OCI-LY7 (cell line): ENCODE measurements around the gene CST3. TPM values are rescaled to one million over a fixed set of nuclear protein-coding genes. Genes with fewer than 3 reads are reported as not detected.

Experiments used
- BruUV-seq: library from RNA; stranded (reverse); fragments of 400-500 nt; replicated peaks from 2 replicates; lab custom pipeline; 2021; lab: Mats Ljungman, UMichigan
- CTCF ChIA-PET: fragments of 300-600 bp; sonication (Branson Sonifier 250); formaldehyde crosslinking; loops from one replicate; lab custom pipeline; 2022; ENCODE audit warnings: antibody characterized with exemption; ENCODE audit not compliant: unreplicated experiment; lab: Charles Lee
- POLR2A ChIA-PET: fragments of 300-600 bp; sonication (Branson Sonifier 250); formaldehyde crosslinking; loops from one replicate; lab custom pipeline; 2022; ENCODE audit warnings: antibody characterized with exemption; lab: Charles Lee
- DNase-seq: peaks from one replicate; pipeline ENCODE4 v3.0.0-alpha.2; 2015; ENCODE audit warnings: low spot score
- H2AFZ ChIP-seq: fragments of 200-600 bp; sonication (generic), shearing (Covaris generic); 2 replicates; pipeline ENCODE4 v1.6.1; 2014; ENCODE audit warnings: mild to moderate bottlenecking, antibody characterized with exemption, low read length, moderate library complexity
- H3K27ac ChIP-seq: fragments of 200-600 bp; sonication (generic); 2 replicates; pipeline ENCODE4 v1.5.1; 2014; ENCODE audit warnings: mixed run types, low read depth, mild to moderate bottlenecking, moderate library complexity, low read length, inconsistent platforms; ENCODE audit not compliant: poor library complexity, severe bottlenecking
- H3K36me3 ChIP-seq: fragments of 200-600 bp; sonication (generic); 2 replicates; pipeline ENCODE4 v1.6.1; 2014; ENCODE audit warnings: mild to moderate bottlenecking, antibody characterized with exemption, low read length, moderate library complexity, mixed read lengths; ENCODE audit not compliant: insufficient read depth
- H3K4me1 ChIP-seq: fragments of 200-600 bp; sonication (generic); 2 replicates; pipeline ENCODE4 v1.5.1; 2014; ENCODE audit warnings: mild to moderate bottlenecking, low read length; ENCODE audit not compliant: insufficient read depth, poor library complexity, severe bottlenecking
- H3K4me2 ChIP-seq: fragments of 200-600 bp; sonication (generic); 2 replicates; pipeline ENCODE4 v1.6.1; 2014; ENCODE audit warnings: mild to moderate bottlenecking, low read length
- H3K4me3 ChIP-seq: fragments of 200-600 bp; sonication (generic); 2 replicates; pipeline ENCODE4 v1.5.1; 2014; ENCODE audit warnings: mild to moderate bottlenecking, low read depth, low read length; ENCODE audit not compliant: poor library complexity, severe bottlenecking
- H3K79me2 ChIP-seq: fragments of 200-600 bp; sonication (generic); 2 replicates; pipeline ENCODE4 v1.6.1; 2016; ENCODE audit warnings: low read depth, mild to moderate bottlenecking, low read length, moderate library complexity, mixed read lengths; ENCODE audit not compliant: insufficient read depth
- H3K9me2 ChIP-seq: fragments of 200-600 bp; sonication (generic); 2 replicates; pipeline ENCODE4 v1.6.1; 2016; ENCODE audit warnings: mild to moderate bottlenecking, low read length, mixed read lengths; ENCODE audit not compliant: insufficient read depth
- H3K9me3 ChIP-seq: fragments of 200-600 bp; sonication (generic); 2 replicates; pipeline ENCODE4 v1.6.1; 2014; ENCODE audit warnings: mild to moderate bottlenecking, mixed run types, low read length, mixed read lengths
- H4K20me1 ChIP-seq: fragments of 200-600 bp; sonication (generic); 2 replicates; pipeline ENCODE4 v1.6.1; 2014; ENCODE audit warnings: mild to moderate bottlenecking, antibody characterized with exemption, low read length, moderate library complexity, mixed read lengths; ENCODE audit not compliant: insufficient read depth
- CTCF ChIP-seq: fragments of 200-600 bp; sonication (generic); conservative IDR thresholded peaks from 2 replicates; pipeline ENCODE4 v1.5.1; 2014; ENCODE audit warnings: mild to moderate bottlenecking, antibody characterized with exemption, low read length, moderate library complexity, mixed read lengths
- EZH2phosphoT487 ChIP-seq: fragments of 200-600 bp; sonication (generic); IDR thresholded peaks from 2 replicates; pipeline ENCODE4 v1.6.1; 2018; ENCODE audit warnings: low read depth, borderline replicate concordance, mild to moderate bottlenecking, mixed run types, antibody characterized with exemption, low read length, moderate library complexity, mixed read lengths
- intact Hi-C: fragments of 100-400 bp; cut with micrococcal nuclease; formaldehyde crosslinking; loops from one replicate; pipeline ENCODE4 v1.10.0; 2022; ENCODE audit not compliant: unreplicated experiment
- total RNA-seq, 2 experiments: library from RNA; depleted of rRNA in 1 of 2; stranded (reverse); fragments of >200 nt in 1 of 2; shearing (Covaris generic) in 1 of 2; gene quantifications; 2 replicates each; pipeline ENCODE4 v1.2.3, GENCODE V29; 2014 to 2022

CST3 gene
- total RNA-seq, 2 experiments from 2014 or later, result not detected

- CTCF ChIA-PET, result no interaction called here
- DNase-seq, result no peak
- H3K4me1 ChIP-seq, result no peaks in the 10 kb centered on the region
- no peak overlapping the region for H3K4me2 ChIP-seq
- no peak overlapping the region for H3K4me3 ChIP-seq
- no peaks in the 10 kb centered on the region for H3K9me3 ChIP-seq
- H3K9me2 ChIP-seq, result no peaks in the 10 kb centered on the region
- H3K27ac ChIP-seq, result no peak overlapping the region
- H2AFZ ChIP-seq, result no peak overlapping the region
- H4K20me1 ChIP-seq, result no peaks in the 10 kb centered on the region
- H3K36me3 ChIP-seq, result no peaks in the 10 kb centered on the region
- intact Hi-C loops, result no loop called here
- H3K79me2 ChIP-seq, result no peaks in the 10 kb centered on the region
- BruUV-seq, result no TSS peak
- POLR2A ChIA-PET, result no interaction called here
- no peak for TF ChIP-seq EZH2phosphoT487
- no peak for TF ChIP-seq CTCF
These were observed 20.6 kb upstream of the CST3 start for GRCh38 chr20:23658336-23658735.

GRCh38 chr20:23657202-23657601 lies 19.4 kb upstream of the CST3 start:
- Histone ChIP-seq H3K4me1 (no peaks in the 10 kb centered on the region), H3K27ac (no peak overlapping the region), H4K20me1 (no peaks in the 10 kb centered on the region), H3K79me2 (no peaks in the 10 kb centered on the region), H3K9me3 (no peaks in the 10 kb centered on the region), H3K4me3 (no peak overlapping the region), H3K9me2 (no peaks in the 10 kb centered on the region), H3K36me3 (no peaks in the 10 kb centered on the region), H2AFZ (no peak overlapping the region), H3K4me2 (no peak overlapping the region)
- intact Hi-C loops, result no loop called here
- TF ChIP-seq EZH2phosphoT487 (no peak), CTCF (no peak)
- ChIA-PET POLR2A (interaction anchor here (0.6 kb wide), 1 partner anchor 135 kb away, joined by 3 read pairs; no protein-coding TSS in a partner anchor), CTCF (no interaction called here)
- DNase-seq, result no peak
- no TSS peak for BruUV-seq

- no peaks in the 10 kb centered on the region for H3K79me2 ChIP-seq
- H3K9me2 ChIP-seq, result no peaks in the 10 kb centered on the region
- ChIA-PET POLR2A (interaction anchor here (0.6 kb wide), 1 partner anchor 136 kb away, joined by 3 read pairs; no protein-coding TSS in a partner anchor), CTCF (interaction anchor here (0.6 kb wide), 1 partner anchor 191 kb away, joined by 3 read pairs; no protein-coding TSS in a partner anchor)
- no peak overlapping the region for H3K27ac ChIP-seq
- TF ChIP-seq EZH2phosphoT487 (no peak), CTCF (no peak)
- no peak overlapping the region for H3K4me3 ChIP-seq
- H3K9me3 ChIP-seq, result no peaks in the 10 kb centered on the region
- H3K36me3 ChIP-seq, result no peaks in the 10 kb centered on the region
- no TSS peak for BruUV-seq
- no peak for DNase-seq
- intact Hi-C loops, result no loop called here
- no peaks in the 10 kb centered on the region for H4K20me1 ChIP-seq
- H3K4me1 ChIP-seq, result no peaks in the 10 kb centered on the region
- H2AFZ ChIP-seq, result no peak overlapping the region
- no peak overlapping the region for H3K4me2 ChIP-seq
These were observed 18.6 kb upstream of the CST3 start for GRCh38 chr20:23656372-23656771.
